MM.1S (cell line): ENCODE data around the gene ASPHD2.

Experiments used
- DNase-seq: peaks from one replicate; pipeline ENCODE4 v3.0.0-alpha.2; 2015
- H2AFZ ChIP-seq: fragments of 300-600 bp; sonication (generic); 2 replicates; pipeline ENCODE4 v1.6.0; 2016; ENCODE audit warnings: antibody characterized with exemption, low read length
- H3F3A ChIP-seq: fragments of 300-600 bp; sonication (generic); 2 replicates; pipeline ENCODE4 v1.6.1; 2016; ENCODE audit warnings: mild to moderate bottlenecking, antibody characterized with exemption, low read length, moderate library complexity, mixed read lengths; ENCODE audit not compliant: insufficient read depth
- H3K27ac ChIP-seq: fragments of 300-600 bp; sonication (generic); 2 replicates; pipeline ENCODE4 v1.5.1; 2016; ENCODE audit warnings: mild to moderate bottlenecking, low read length
- H3K27me3 ChIP-seq: fragments of 300-600 bp; sonication (generic); replicated peaks from 2 replicates; pipeline ENCODE4 v1.6.0; 2016; ENCODE audit warnings: low read length; ENCODE audit not compliant: insufficient read depth
- H3K36me3 ChIP-seq: fragments of 300-600 bp; sonication (generic); replicated peaks from 2 replicates; pipeline ENCODE4 v1.6.1; 2016; ENCODE audit warnings: mild to moderate bottlenecking, low read length, mixed read lengths; ENCODE audit not compliant: insufficient read depth
- H3K4me1 ChIP-seq: fragments of 300-600 bp; sonication (generic); 2 replicates; pipeline ENCODE4 v1.6.1; 2016; ENCODE audit warnings: low read length, mixed read lengths
- H3K4me2 ChIP-seq: fragments of 300-600 bp; sonication (generic); 2 replicates; pipeline ENCODE4 v1.6.0; 2016; ENCODE audit warnings: low read depth, low read length
- H3K4me3 ChIP-seq: fragments of 300-600 bp; sonication (generic); 2 replicates; pipeline ENCODE4 v1.5.1; 2016; ENCODE audit warnings: low read length, mixed read lengths
- H3K79me2 ChIP-seq: fragments of 300-600 bp; sonication (generic); 2 replicates; pipeline ENCODE4 v1.6.1; 2016; ENCODE audit warnings: mixed run types, low read length, mixed read lengths
- H3K9ac ChIP-seq: fragments of 300-600 bp; sonication (generic); 2 replicates; pipeline ENCODE4 v1.6.1; 2016; ENCODE audit warnings: low read length, mixed read lengths
- H3K9me2 ChIP-seq: fragments of 300-600 bp; sonication (generic); replicated peaks from 2 replicates; pipeline ENCODE4 v1.6.1; 2016; ENCODE audit warnings: mild to moderate bottlenecking, low read length, mixed read lengths; ENCODE audit not compliant: insufficient read depth
- H3K9me3 ChIP-seq: fragments of 300-600 bp; sonication (generic); replicated peaks from 2 replicates; pipeline ENCODE4 v1.6.1; 2016; ENCODE audit warnings: mild to moderate bottlenecking, low read length, mixed read lengths; ENCODE audit not compliant: insufficient read depth
- H4K20me1 ChIP-seq: fragments of 300-600 bp; sonication (generic); 2 replicates; pipeline ENCODE4 v1.6.1; 2016; ENCODE audit warnings: mild to moderate bottlenecking, low read length, moderate library complexity, mixed read lengths; ENCODE audit not compliant: insufficient read depth
- EZH2 ChIP-seq: fragments of 300-600 bp; sonication (generic); optimal IDR thresholded peaks from 2 replicates; pipeline ENCODE3; 2017; ENCODE audit warnings: low read depth, mild to moderate bottlenecking, antibody characterized with exemption, low read length, mixed read lengths
- EZH2phosphoT487 ChIP-seq: fragments of 300-600 bp; sonication (generic); IDR thresholded peaks from 2 replicates; pipeline ENCODE4 v1.6.1; 2018; ENCODE audit warnings: antibody characterized with exemption, low read length
- TF ChIP-seq, protein P1 (sequence below): fragments of 300-600 bp; sonication (generic); IDR thresholded peaks from 2 replicates; pipeline ENCODE4 v1.5.1; 2016; ENCODE audit warnings: antibody characterized with exemption, low read length, mixed read lengths

ASPHD2 gene

DNA sequence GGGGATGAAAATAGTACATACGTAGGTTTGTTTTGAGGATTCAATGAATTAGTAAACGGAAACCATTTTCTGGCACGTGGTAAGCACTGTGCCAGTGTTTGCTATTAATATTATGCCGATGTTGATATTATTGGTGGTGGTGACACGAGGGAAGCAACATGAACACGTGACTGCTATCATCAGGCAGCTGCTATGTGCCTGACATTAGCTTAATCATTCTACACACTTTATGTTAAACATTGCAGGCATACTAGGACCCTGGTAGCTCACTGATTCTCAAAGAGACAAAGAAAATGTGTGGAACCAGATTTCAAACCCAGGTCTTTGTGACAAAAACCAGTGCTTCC is 55.3 kb downstream of the ASPHD2 start:
- Histone ChIP-seq H2AFZ (peak overlapping the region; percentile 37; the same call in 1 of the 2 replicates), H3K27ac (peak overlapping the region; percentile 79), H3K27me3 (no peaks in the 10 kb centered on the region), H3K36me3 (0 out of 2 replicates have a peak, but pooled peaks cover 2% of the 10 kb centered on the region), H4K20me1 (no peaks in the 10 kb centered on the region), H3F3A (peaks cover 22% of the 10 kb centered on the region), H3K9me2 (no peaks in the 10 kb centered on the region), H3K79me2 (peaks cover 67% of the 10 kb centered on the region), H3K4me2 (peak overlapping the region; percentile 57), H3K4me1 (peaks cover 46% of the 10 kb centered on the region), H3K9me3 (no peaks in the 10 kb centered on the region), H3K9ac (peak overlapping the region; percentile 92), H3K4me3 (peak overlapping the region; percentile 86)
- peak; percentile 57 for DNase-seq
- TF ChIP-seq EZH2phosphoT487 (no peak), EZH2 (no peak)
- TF ChIP-seq, protein P1, sequence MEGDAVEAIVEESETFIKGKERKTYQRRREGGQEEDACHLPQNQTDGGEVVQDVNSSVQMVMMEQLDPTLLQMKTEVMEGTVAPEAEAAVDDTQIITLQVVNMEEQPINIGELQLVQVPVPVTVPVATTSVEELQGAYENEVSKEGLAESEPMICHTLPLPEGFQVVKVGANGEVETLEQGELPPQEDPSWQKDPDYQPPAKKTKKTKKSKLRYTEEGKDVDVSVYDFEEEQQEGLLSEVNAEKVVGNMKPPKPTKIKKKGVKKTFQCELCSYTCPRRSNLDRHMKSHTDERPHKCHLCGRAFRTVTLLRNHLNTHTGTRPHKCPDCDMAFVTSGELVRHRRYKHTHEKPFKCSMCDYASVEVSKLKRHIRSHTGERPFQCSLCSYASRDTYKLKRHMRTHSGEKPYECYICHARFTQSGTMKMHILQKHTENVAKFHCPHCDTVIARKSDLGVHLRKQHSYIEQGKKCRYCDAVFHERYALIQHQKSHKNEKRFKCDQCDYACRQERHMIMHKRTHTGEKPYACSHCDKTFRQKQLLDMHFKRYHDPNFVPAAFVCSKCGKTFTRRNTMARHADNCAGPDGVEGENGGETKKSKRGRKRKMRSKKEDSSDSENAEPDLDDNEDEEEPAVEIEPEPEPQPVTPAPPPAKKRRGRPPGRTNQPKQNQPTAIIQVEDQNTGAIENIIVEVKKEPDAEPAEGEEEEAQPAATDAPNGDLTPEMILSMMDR = no peak

DNA sequence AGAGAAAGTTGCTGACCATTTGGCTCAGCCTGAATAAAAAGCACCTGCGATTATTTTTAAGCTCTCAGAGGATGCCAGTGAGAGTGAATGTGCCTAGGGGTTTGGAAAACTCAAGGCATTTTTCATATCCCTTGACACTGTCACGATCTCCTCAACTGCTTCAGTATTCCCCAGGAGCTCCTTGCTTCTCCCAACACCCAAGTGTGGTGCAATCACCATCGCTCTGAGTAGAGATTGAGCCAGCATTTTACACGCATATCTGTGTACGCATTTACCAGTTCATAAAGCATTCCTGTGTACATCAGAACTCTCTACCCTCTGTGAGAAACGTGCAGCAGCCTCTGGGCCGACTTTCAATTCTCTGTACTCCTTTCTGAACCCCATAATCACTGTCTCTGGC is 56.0 kb downstream of the ASPHD2 start:
- H4K20me1 ChIP-seq = no peaks in the 10 kb centered on the region
- no peaks in the 10 kb centered on the region for H3K27me3 ChIP-seq
- TF ChIP-seq EZH2phosphoT487 = no peak
- TF ChIP-seq, protein P1 = no peak
- TF ChIP-seq EZH2 = no peak
- peak overlapping the region; percentile 79; the same call in 1 of the 2 replicates for H3K27ac ChIP-seq
- peak overlapping the region; percentile 12; the same call in 1 of the 2 replicates for H3K9ac ChIP-seq
- no peaks in the 10 kb centered on the region for H3K9me3 ChIP-seq
- H3K4me3 ChIP-seq = peak overlapping the region; percentile 86
- H3K4me1 ChIP-seq = peaks cover 39% of the 10 kb centered on the region
- no peak overlapping the region for H2AFZ ChIP-seq
- peaks cover 61% of the 10 kb centered on the region for H3K79me2 ChIP-seq
- peak overlapping the region; percentile 57 for H3K4me2 ChIP-seq
- H3F3A ChIP-seq = peaks cover 22% of the 10 kb centered on the region
- H3K36me3 ChIP-seq = peaks cover 2% of the 10 kb centered on the region; the same call in 1 of the 2 replicates
- no peak for DNase-seq
- H3K9me2 ChIP-seq = no peaks in the 10 kb centered on the region

DNA sequence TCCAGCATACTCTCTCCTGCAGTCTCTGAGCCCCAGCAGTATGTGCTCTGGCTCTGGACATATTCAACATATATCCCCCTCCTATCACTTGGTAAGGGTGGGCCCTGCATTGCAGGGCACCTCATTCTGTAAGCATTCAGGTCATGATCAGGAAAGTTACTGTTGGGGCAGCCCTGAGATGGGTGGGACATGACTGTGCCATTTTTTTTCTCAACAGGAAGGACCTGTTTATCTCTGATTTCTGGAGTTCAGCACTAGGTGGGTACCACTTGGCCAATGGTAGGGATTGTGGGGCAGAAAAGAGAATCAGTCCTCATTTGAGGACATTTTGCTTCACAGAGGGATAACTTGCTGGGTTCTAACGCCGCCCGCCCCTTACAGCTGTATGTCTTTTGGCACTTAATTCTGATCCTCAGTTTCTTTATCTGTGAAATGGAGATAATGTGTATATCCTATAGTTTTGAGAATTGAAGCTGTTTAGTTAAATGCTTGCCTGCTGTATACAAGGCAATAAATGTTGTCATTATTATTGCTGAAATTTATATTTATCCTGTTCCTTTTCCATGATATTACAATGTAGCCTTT is 56.8 kb downstream of the ASPHD2 start:
- Histone ChIP-seq H3K9me2 (no peaks in the 10 kb centered on the region), H3K4me1 (peaks cover 33% of the 10 kb centered on the region), H3K27ac (no peak overlapping the region), H3K27me3 (no peaks in the 10 kb centered on the region), H3K79me2 (peaks cover 57% of the 10 kb centered on the region), H3K36me3 (peaks cover 2% of the 10 kb centered on the region; the same call in 1 of the 2 replicates), H3F3A (peaks cover 22% of the 10 kb centered on the region), H3K9ac (no peak overlapping the region), H2AFZ (no peak overlapping the region), H3K4me3 (no peak overlapping the region), H4K20me1 (no peaks in the 10 kb centered on the region), H3K4me2 (peak overlapping the region; percentile 57; the same call in 1 of the 2 replicates), H3K9me3 (no peaks in the 10 kb centered on the region)
- TF ChIP-seq EZH2 = no peak
- TF ChIP-seq, protein P1 = no peak
- TF ChIP-seq EZH2phosphoT487 = no peak
- no peak for DNase-seq
